SHP77 (cell line): ENCODE measurements around the gene AUP1.
"Not testable (repeated sequence)": the region's sequence is repeated elsewhere in the genome, so short reads cannot be mapped to it uniquely, and the experiment has no call there.

Source experiments
- DNase-seq, 2 experiments: peaks; one replicate each; lab custom pipeline; 2025; lab: John Stamatoyannopoulos, UW

The AUP1 gene

GRCh38 chr2:74529357-74530238, at the start of gene AUP1, which contains the start of gene HTRA2:
TSS of gene AUP1 (minus strand) at chr2:74529706. CDS start at chr2:74529629, 77 bp downstream.
TSS of gene HTRA2 (plus strand) at chr2:74529933. CDS start at chr2:74530007, 74 bp downstream.
- peak; percentile 96 to 98 for DNase-seq

- DNase-seq: no peak
These were observed 48.9 kb upstream of the AUP1 start for GRCh38 chr2:74578408-74578807.

GRCh38 chr2:74577448-74577847, 47.9 kb upstream of the AUP1 start:
- DNase-seq: peak in 1 of 2 experiments; percentile 27

GRCh38 chr2:74576863-74577229, 47.3 kb upstream of the AUP1 start:
- no peak for DNase-seq

- no peak for DNase-seq
These were observed 46.8 kb upstream of the AUP1 start for GRCh38 chr2:74576211-74576862.

GRCh38 chr2:74575320-74575719, 45.8 kb upstream of the AUP1 start:
- no peak for DNase-seq

GRCh38 chr2:74573747-74574562, 44.4 kb upstream of the AUP1 start:
- DNase-seq: peak; percentile 4 to 21

GRCh38 chr2:74572178-74572925, 42.8 kb upstream of the AUP1 start:
- DNase-seq: no peak

GRCh38 chr2:74571058-74571457, 41.6 kb upstream of the AUP1 start:
- DNase-seq: no peak

GRCh38 chr2:74569686-74570085, 40.2 kb upstream of the AUP1 start:
- DNase-seq: no peak

GRCh38 chr2:74567881-74568280, 38.4 kb upstream of the AUP1 start:
- no peak for DNase-seq

- DNase-seq: no peak
These were observed 37.2 kb upstream of the AUP1 start for GRCh38 chr2:74566754-74567085.

GRCh38 chr2:74566076-74566753, 36.7 kb upstream of the AUP1 start:
- DNase-seq: no peak

- no peak for DNase-seq
These were observed 34.7 kb upstream of the AUP1 start for GRCh38 chr2:74564222-74564621.

- no peak for DNase-seq
These were observed 32.7 kb upstream of the AUP1 start for GRCh38 chr2:74562126-74562775.

- not testable (repeated sequence) for DNase-seq
These were observed 31.5 kb upstream of the AUP1 start for GRCh38 chr2:74561022-74561421.

- DNase-seq: no peak
These were observed 31.1 kb upstream of the AUP1 start for GRCh38 chr2:74560591-74560990.

GRCh38 chr2:74559912-74560311, 30.4 kb upstream of the AUP1 start:
- no peak for DNase-seq

- no peak for DNase-seq
These were observed 29.1 kb upstream of the AUP1 start for GRCh38 chr2:74558284-74559230.
